RWPE1 (cell line): ENCODE data around the gene CNOT2.

Experiments used
- CTCF ChIA-PET: fragments of 350-600 bp; sonication (Branson Sonifier 250); formaldehyde crosslinking; extraction: SDS; loops from one replicate; lab custom pipeline; 2021; lab: Yijun Ruan, JAX
- POLR2A ChIA-PET: fragments of 400-600 bp; formaldehyde crosslinking; extraction: SDS; loops from one replicate; lab custom pipeline; 2020; ENCODE audit warnings: antibody characterized with exemption; ENCODE audit not compliant: low non-redundant PET; lab: Yijun Ruan, JAX
- DNase-seq: peaks from one replicate; pipeline ENCODE4 v3.0.0; 2012; ENCODE audit warnings: low spot score
- H3K27ac ChIP-seq: fragments of 450-650 bp; 2 replicates; pipeline ENCODE4 v1.5.1; 2017
- CTCF ChIP-seq: fragments of 450-650 bp; conservative IDR thresholded peaks from 2 replicates; pipeline ENCODE4 v1.5.1; 2017; ENCODE audit warnings: low read depth, mild to moderate bottlenecking

The CNOT2 gene

DNA sequence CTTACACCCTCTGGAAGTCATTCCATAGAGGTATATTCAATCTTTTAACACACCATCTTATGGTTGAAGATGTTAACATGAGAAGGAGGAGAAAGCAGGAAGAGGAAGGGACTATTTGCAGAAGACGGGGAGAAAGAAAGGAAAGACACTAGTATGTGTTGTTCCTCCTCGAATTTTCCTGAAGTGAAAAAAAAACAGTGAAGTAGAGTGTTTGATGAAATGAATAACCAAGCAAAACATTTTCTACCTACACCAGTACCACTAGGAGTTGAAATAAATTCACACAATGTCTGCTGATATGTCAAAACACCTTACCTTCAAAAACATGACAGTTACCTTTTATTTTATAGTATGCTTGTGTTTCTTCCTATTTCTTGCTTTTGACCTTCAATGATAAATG lies 1.4 kb upstream of the CNOT2 start:
- ChIA-PET CTCF (interaction anchor here (0.8 kb wide), 1 partner anchor 335 kb away, joined by 5 read pairs; no protein-coding TSS in a partner anchor), POLR2A (no interaction called here)
- TF ChIP-seq CTCF = no peak
- no peak overlapping the region for H3K27ac ChIP-seq
- DNase-seq = no peak

GRCh38 chr12:70243510-70244371 lies 508 bp downstream of the CNOT2 start:
- ChIA-PET CTCF (no interaction called here), POLR2A (no interaction called here)
- DNase-seq = peak; percentile 58
- no peak for TF ChIP-seq CTCF
- peak overlapping the region; percentile 99 for H3K27ac ChIP-seq

- ChIA-PET CTCF (interaction anchor here (0.6 to 0.7 kb wide), 2 partner anchors 98 to 444 kb away, joined by 3 read pairs; no protein-coding TSS in a partner anchor), POLR2A (no interaction called here)
- peak overlapping the region; percentile 99 for H3K27ac ChIP-seq
- no peak for TF ChIP-seq CTCF
- no peak for DNase-seq
Measured at GRCh38 chr12:70244409-70244808, 1.2 kb downstream of the CNOT2 start.

GRCh38 chr12:70245458-70245857 lies 2.2 kb downstream of the CNOT2 start:
- CTCF ChIA-PET = interaction anchor here (1.0 kb wide), 1 partner anchor 366 kb away, joined by 3 read pairs; no protein-coding TSS in a partner anchor
- TF ChIP-seq CTCF = no peak
- POLR2A ChIA-PET = no interaction called here
- DNase-seq = no peak
- no peak overlapping the region for H3K27ac ChIP-seq

DNA sequence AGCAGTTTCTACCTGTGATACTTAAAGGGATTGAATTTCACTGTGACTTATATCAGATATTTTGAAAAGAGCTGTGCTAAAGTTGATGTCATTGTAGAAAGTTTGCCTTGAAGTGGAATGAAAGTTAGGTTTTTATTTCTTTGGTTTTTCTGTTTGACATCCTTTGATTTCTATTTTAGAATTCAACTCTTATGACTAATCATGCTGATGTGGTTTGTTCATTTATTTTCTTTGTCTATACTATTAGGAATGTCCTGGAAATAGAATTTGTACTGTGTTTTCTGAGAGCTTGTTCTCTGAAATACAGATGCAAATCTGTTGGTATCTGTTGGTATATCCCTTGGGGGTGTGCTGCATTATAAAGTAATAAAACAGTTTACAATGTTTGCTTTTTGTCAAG lies 3.3 kb downstream of the CNOT2 start:
- no peak for TF ChIP-seq CTCF
- no peak for DNase-seq
- ChIA-PET POLR2A (no interaction called here), CTCF (interaction anchor here (1.0 kb wide), 2 partner anchors 362 to 367 kb away, joined by 3 read pairs; no protein-coding TSS in a partner anchor)
- no peak overlapping the region for H3K27ac ChIP-seq

- no peak for DNase-seq
- ChIA-PET POLR2A (no interaction called here), CTCF (interaction anchor here (0.6 kb wide), 1 partner anchor 368 kb away, joined by 3 read pairs; no protein-coding TSS in a partner anchor)
- no peak overlapping the region for H3K27ac ChIP-seq
- no peak for TF ChIP-seq CTCF
Measured at GRCh38 chr12:70247653-70248199, 4.5 kb downstream of the CNOT2 start.
